ENCODE results near the gene CD22. TPM values are rescaled to one million over a fixed set of nuclear protein-coding genes. Genes with fewer than 3 reads are reported as not detected.

Gene CD22
- total and polyA plus RNA-seq, 2 of the 13 experiments (the other 11 are each of a cell fraction or from before 2014, with no cell fraction given), result 0.71 to 1.7 TPM

- no peak for TF ChIP-seq RBAK (CRISPR knock-in tag; IDR thresholded peaks at IDR 0.05)
- no peak for TF ChIP-seq ZNF317 (CRISPR knock-in tag; IDR thresholded peaks at IDR 0.05)
- TF ChIP-seq, protein P1, sequence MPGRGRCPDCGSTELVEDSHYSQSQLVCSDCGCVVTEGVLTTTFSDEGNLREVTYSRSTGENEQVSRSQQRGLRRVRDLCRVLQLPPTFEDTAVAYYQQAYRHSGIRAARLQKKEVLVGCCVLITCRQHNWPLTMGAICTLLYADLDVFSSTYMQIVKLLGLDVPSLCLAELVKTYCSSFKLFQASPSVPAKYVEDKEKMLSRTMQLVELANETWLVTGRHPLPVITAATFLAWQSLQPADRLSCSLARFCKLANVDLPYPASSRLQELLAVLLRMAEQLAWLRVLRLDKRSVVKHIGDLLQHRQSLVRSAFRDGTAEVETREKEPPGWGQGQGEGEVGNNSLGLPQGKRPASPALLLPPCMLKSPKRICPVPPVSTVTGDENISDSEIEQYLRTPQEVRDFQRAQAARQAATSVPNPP (CRISPR knock-in tag; IDR thresholded peaks at IDR 0.05), result no peak
- TF ChIP-seq TCF7 (IDR thresholded peaks at IDR 0.05; ENCODE audit: low read depth), result no peak
- TF ChIP-seq NCOA5 (CRISPR knock-in tag; IDR thresholded peaks at IDR 0.05), result no peak
- no peak for TF ChIP-seq ZBTB20 (CRISPR knock-in tag; IDR thresholded peaks at IDR 0.05; ENCODE audit: borderline replicate concordance, low read depth)
- TF ChIP-seq ZNF451 (CRISPR knock-in tag; IDR thresholded peaks at IDR 0.05), result no peak
- 0 out of 2 replicates have a peak, but pooled peaks have one; percentile 19 for TF ChIP-seq GATAD1 (CRISPR knock-in tag; IDR thresholded peaks at IDR 0.05)
- TF ChIP-seq, protein P2, sequence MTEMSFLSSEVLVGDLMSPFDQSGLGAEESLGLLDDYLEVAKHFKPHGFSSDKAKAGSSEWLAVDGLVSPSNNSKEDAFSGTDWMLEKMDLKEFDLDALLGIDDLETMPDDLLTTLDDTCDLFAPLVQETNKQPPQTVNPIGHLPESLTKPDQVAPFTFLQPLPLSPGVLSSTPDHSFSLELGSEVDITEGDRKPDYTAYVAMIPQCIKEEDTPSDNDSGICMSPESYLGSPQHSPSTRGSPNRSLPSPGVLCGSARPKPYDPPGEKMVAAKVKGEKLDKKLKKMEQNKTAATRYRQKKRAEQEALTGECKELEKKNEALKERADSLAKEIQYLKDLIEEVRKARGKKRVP (CRISPR knock-in tag; IDR thresholded peaks at IDR 0.05), result no peak
- TF ChIP-seq, protein P3, sequence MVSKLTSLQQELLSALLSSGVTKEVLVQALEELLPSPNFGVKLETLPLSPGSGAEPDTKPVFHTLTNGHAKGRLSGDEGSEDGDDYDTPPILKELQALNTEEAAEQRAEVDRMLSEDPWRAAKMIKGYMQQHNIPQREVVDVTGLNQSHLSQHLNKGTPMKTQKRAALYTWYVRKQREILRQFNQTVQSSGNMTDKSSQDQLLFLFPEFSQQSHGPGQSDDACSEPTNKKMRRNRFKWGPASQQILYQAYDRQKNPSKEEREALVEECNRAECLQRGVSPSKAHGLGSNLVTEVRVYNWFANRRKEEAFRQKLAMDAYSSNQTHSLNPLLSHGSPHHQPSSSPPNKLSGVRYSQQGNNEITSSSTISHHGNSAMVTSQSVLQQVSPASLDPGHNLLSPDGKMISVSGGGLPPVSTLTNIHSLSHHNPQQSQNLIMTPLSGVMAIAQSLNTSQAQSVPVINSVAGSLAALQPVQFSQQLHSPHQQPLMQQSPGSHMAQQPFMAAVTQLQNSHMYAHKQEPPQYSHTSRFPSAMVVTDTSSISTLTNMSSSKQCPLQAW (CRISPR knock-in tag; IDR thresholded peaks at IDR 0.05), result peak; percentile 65; the same call in 1 of the 2 replicates
- TF ChIP-seq BCL3 (CRISPR knock-in tag; IDR thresholded peaks at IDR 0.05), result no peak
- TF ChIP-seq THAP11 (CRISPR knock-in tag; IDR thresholded peaks at IDR 0.05), result 0 out of 2 replicates have a peak, but pooled peaks have one; percentile 13
- no peak for TF ChIP-seq NFKB2 (CRISPR knock-in tag; IDR thresholded peaks at IDR 0.05; ENCODE audit: borderline replicate concordance)
- peak; percentile 46; the same call in 1 of the 2 replicates for TF ChIP-seq FOSL2 (CRISPR knock-in tag; IDR thresholded peaks at IDR 0.05)
- no peak for TF ChIP-seq ZNF737 (CRISPR knock-in tag; IDR thresholded peaks at IDR 0.05; ENCODE audit: borderline replicate concordance)
- TF ChIP-seq ARID2 (CRISPR knock-in tag; IDR thresholded peaks at IDR 0.05; ENCODE audit: borderline replicate concordance), result no peak
- no peak for TF ChIP-seq ZNF282 (IDR thresholded peaks at IDR 0.05; ENCODE audit: partially characterized antibody)
- TF ChIP-seq TBP (CRISPR knock-in tag; IDR thresholded peaks at IDR 0.05), result no peak
- TF ChIP-seq HOXA7 (CRISPR knock-in tag; IDR thresholded peaks at IDR 0.05), result no peak
- TF ChIP-seq, protein P4, sequence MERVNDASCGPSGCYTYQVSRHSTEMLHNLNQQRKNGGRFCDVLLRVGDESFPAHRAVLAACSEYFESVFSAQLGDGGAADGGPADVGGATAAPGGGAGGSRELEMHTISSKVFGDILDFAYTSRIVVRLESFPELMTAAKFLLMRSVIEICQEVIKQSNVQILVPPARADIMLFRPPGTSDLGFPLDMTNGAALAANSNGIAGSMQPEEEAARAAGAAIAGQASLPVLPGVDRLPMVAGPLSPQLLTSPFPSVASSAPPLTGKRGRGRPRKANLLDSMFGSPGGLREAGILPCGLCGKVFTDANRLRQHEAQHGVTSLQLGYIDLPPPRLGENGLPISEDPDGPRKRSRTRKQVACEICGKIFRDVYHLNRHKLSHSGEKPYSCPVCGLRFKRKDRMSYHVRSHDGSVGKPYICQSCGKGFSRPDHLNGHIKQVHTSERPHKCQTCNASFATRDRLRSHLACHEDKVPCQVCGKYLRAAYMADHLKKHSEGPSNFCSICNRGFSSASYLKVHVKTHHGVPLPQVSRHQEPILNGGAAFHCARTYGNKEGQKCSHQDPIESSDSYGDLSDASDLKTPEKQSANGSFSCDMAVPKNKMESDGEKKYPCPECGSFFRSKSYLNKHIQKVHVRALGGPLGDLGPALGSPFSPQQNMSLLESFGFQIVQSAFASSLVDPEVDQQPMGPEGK (CRISPR knock-in tag; IDR thresholded peaks at IDR 0.05), result peak; percentile 44
- no peak for TF ChIP-seq SOX13 (IDR thresholded peaks at IDR 0.05)
- TF ChIP-seq SOX13 (CRISPR knock-in tag; conservative IDR thresholded peaks at IDR 0.05 in 1 of 2, IDR thresholded peaks at IDR 0.05 in 1 of 2), result no peak
- no peak for TF ChIP-seq ZNF460 (CRISPR knock-in tag; IDR thresholded peaks at IDR 0.05; ENCODE audit: borderline replicate concordance)
Observed at GRCh38 chr19:35352448-35353304, 23.7 kb downstream of the CD22 start (continued).

Measured in HepG2 (cell line).